Measurements from ENCODE around the gene INTS7. TPM values are rescaled to one million over a fixed set of nuclear protein-coding genes. Genes with fewer than 3 reads are reported as not detected.

INTS7 gene
- total and polyA plus RNA-seq, 9 of the 15 experiments (the other 6 are each of a cell fraction or from before 2014, with no cell fraction given) = 27.3 to 68.4 (median 40.4) TPM

DNA sequence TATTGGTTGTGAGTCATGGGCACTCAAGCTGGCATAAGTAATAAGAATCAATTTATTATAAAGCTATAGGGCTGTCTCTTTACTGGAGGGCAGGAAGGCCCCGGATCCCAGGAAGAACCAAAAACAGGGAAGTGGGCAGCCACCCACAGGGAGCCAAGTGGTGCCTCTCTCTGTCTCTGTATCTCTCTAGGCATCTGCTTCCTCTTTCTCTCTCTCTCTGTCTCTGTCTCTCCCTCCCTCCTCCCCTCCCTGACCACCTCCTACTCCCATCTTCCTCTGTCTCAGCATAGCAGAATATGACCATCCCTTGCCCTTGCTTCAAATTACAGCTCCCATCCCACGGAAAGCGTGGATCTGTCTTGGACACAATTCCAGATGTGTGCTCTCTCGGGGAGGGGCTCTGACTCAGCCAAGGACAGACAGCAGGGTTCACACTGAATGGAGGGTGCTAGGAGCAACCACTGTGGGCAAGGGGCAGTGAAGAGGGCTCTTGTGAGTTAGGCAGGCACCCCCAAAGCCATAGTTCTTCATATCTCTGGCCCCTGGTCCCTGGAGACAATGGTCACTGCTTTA lies 124.4 kb downstream of the INTS7 start (continued):
- TF ChIP-seq, protein P1, sequence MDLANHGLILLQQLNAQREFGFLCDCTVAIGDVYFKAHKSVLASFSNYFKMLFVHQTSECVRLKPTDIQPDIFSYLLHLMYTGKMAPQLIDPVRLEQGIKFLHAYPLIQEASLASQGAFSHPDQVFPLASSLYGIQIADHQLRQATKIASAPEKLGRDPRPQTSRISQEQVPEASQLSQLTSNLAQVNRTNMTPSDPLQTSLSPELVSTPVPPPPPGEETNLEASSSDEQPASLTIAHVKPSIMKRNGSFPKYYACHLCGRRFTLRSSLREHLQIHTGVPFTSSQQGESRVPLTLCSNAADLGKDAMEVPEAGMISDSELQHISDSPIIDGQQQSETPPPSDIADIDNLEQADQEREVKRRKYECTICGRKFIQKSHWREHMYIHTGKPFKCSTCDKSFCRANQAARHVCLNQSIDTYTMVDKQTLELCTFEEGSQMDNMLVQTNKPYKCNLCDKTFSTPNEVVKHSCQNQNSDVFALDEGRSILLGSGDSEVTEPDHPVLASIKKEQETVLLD (IDR thresholded peaks at IDR 0.05) = no peak
- TF ChIP-seq TCFL5 (CRISPR knock-in tag; conservative IDR thresholded peaks at IDR 0.05) = no peak
- TF ChIP-seq ILF3 (IDR thresholded peaks at IDR 0.05; ENCODE audit: borderline replicate concordance) = no peak
- TF ChIP-seq TARDBP (IDR thresholded peaks at IDR 0.05) = no peak
- no peak for TF ChIP-seq NFE2 (IDR thresholded peaks at IDR 0.05; ENCODE audit: low read depth)
- no peak for TF ChIP-seq ZFP36 (IDR thresholded peaks at IDR 0.05; ENCODE audit: low read depth, low read length, partially characterized antibody)
- TF ChIP-seq PHB2 (IDR thresholded peaks at IDR 0.05; ENCODE audit: low read depth) = no peak
- no peak for TF ChIP-seq TEAD1 (CRISPR knock-in tag; IDR thresholded peaks at IDR 0.05)
- TF ChIP-seq, protein P2, sequence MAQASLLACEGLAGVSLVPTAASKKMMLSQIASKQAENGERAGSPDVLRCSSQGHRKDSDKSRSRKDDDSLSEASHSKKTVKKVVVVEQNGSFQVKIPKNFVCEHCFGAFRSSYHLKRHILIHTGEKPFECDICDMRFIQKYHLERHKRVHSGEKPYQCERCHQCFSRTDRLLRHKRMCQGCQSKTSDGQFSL (CRISPR knock-in tag; IDR thresholded peaks at IDR 0.05) = no peak
- TF ChIP-seq, protein P2 (tag; IDR thresholded peaks at IDR 0.05) = no peak
- peak; percentile 60 for TF ChIP-seq SMARCB1 (IDR thresholded peaks at IDR 0.05; ENCODE audit: insufficient read length, low read depth)
- TF ChIP-seq, protein P3, sequence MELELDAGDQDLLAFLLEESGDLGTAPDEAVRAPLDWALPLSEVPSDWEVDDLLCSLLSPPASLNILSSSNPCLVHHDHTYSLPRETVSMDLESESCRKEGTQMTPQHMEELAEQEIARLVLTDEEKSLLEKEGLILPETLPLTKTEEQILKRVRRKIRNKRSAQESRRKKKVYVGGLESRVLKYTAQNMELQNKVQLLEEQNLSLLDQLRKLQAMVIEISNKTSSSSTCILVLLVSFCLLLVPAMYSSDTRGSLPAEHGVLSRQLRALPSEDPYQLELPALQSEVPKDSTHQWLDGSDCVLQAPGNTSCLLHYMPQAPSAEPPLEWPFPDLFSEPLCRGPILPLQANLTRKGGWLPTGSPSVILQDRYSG (tag; conservative IDR thresholded peaks at IDR 0.05; ENCODE audit: low read depth) = no peak
- no peak for TF ChIP-seq KHSRP (IDR thresholded peaks at IDR 0.05)
- TF ChIP-seq, protein P4, sequence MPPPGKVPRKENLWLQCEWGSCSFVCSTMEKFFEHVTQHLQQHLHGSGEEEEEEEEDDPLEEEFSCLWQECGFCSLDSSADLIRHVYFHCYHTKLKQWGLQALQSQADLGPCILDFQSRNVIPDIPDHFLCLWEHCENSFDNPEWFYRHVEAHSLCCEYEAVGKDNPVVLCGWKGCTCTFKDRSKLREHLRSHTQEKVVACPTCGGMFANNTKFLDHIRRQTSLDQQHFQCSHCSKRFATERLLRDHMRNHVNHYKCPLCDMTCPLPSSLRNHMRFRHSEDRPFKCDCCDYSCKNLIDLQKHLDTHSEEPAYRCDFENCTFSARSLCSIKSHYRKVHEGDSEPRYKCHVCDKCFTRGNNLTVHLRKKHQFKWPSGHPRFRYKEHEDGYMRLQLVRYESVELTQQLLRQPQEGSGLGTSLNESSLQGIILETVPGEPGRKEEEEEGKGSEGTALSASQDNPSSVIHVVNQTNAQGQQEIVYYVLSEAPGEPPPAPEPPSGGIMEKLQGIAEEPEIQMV (tag; conservative IDR thresholded peaks at IDR 0.05; ENCODE audit: low read depth) = no peak
- peak; percentile 83 for TF ChIP-seq SPI1 (IDR thresholded peaks at IDR 0.05; ENCODE audit: borderline replicate concordance, low read depth, low read length)
- TF ChIP-seq ZNF507 (tag; conservative IDR thresholded peaks at IDR 0.05) = no peak
- TF ChIP-seq, protein P5, sequence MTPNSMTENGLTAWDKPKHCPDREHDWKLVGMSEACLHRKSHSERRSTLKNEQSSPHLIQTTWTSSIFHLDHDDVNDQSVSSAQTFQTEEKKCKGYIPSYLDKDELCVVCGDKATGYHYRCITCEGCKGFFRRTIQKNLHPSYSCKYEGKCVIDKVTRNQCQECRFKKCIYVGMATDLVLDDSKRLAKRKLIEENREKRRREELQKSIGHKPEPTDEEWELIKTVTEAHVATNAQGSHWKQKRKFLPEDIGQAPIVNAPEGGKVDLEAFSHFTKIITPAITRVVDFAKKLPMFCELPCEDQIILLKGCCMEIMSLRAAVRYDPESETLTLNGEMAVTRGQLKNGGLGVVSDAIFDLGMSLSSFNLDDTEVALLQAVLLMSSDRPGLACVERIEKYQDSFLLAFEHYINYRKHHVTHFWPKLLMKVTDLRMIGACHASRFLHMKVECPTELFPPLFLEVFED (CRISPR knock-in tag; conservative IDR thresholded peaks at IDR 0.05) = no peak
- TF ChIP-seq MAZ (CRISPR knock-in tag; conservative IDR thresholded peaks at IDR 0.05 in 1 of 2, IDR thresholded peaks at IDR 0.05 in 1 of 2) = 0 out of 4 replicates have a peak, but pooled peaks of 1 of the 2 experiments have one; percentile 26
- TF ChIP-seq GABPB1 (CRISPR knock-in tag; IDR thresholded peaks at IDR 0.05) = no peak
- TF ChIP-seq ZNF431 (CRISPR knock-in tag; IDR thresholded peaks at IDR 0.05) = no peak
- no peak for TF ChIP-seq ZNF347 (CRISPR knock-in tag; IDR thresholded peaks at IDR 0.05; ENCODE audit: low read depth)
- no peak for TF ChIP-seq CHCHD3 (CRISPR knock-in tag; IDR thresholded peaks at IDR 0.05)
- TF ChIP-seq NFRKB (IDR thresholded peaks at IDR 0.05; ENCODE audit: low read depth) = no peak

All from K562 (cell line).